Ramos (cell line): Measurements from ENCODE around the gene ACER3.
"Not testable (repeated sequence)": the region's sequence is repeated elsewhere in the genome, so short reads cannot be mapped to it uniquely, and the experiment has no call there.

Experiments
- in situ Hi-C: fragments of 300-500 bp; cut with MboI; formaldehyde crosslinking; loops from one replicate; pipeline ENCODE4 v1.14.3; 2022; ENCODE audit warnings: low sequenced_read_pairs; ENCODE audit not compliant: unreplicated experiment

ACER3 gene

DNA sequence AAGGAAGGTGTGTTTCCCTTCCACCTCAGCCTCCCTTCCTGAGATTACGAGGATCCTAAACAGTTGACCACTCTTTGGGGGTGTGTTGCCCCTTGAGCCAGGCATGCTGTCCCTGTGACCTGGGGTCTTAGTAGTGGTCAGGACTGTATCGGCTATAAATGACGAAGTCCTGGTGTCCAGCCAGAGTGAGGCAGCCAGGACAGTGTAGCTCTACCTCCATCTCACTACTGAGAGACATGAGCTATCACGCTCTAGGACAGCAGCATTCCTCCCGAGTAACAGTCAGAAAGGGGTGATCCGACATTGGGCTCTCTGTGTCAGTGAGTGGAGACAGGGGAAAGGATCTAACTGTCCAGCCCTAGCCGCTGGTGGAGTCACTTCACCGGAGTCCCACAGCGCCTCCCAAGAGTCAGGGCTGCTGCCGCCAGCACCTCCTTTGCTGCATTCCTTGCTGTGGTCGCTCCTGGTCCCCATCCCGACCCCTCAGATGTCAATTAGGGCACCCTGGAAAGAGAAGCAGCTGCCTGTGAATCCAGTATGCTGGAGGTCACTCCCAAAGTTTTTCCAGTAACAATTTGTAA, 170.2 kb downstream of the ACER3 start:
- in situ Hi-C loops: no loop called here

DNA sequence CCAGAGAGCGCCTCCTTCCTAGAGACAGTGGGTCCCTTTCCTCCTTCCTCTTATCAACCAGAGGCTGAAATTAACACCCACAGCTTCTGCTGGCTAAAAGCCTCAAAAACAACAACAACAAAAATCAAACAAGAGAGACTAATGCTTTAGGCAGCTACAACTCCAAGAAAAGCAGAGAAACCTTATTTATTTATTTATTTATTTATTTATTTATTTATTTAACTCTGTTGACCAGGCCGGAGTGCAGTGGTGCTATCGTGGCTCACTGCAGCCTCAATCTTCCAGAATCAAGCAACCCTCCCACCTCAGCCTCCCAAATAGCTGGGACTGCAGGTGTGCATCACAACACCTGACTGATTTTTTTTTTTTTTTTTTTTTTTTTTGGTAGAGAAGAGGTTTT, 170.9 kb downstream of the ACER3 start:
- in situ Hi-C loops: no loop called here

DNA sequence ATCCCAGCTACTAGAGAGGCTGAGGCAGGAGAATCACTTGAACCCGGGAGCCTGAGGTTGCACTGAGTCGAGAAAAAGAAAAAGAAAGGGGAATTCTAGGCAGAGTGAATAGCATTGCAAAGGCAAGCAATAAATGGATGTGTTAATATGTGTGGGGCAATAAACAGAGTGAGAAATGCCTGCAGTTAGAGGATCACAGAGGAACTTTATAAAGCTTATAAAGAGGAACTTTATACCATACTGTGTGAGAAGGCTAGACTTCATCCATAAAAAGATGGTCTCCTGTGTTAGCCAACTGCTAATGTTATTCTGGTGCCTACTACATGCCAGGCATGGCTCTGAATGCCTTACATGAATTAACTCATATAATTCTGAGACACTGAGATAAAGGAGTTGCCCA, 174.3 kb downstream of the ACER3 start:
- in situ Hi-C loops: no loop called here

DNA sequence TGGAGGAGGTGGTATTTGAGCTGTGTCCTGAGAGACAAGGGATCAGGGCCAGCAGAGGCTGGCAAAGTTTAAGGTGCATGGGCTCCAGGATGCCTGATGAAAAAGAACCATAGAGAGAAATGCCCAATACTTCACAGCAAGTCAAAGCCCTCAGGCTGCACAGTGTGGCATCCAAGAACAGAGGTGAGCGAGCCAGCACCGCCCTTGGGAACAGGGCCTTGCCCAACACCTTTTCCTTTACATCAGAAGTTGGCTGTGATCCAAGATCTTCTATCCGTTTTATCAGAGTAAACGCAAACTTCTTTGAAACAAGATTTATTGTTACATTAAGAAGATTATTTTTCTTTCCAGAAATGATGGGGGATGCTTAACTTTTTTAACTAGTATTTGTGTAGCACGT, 174.9 kb downstream of the ACER3 start:
- in situ Hi-C loops: no loop called here

DNA sequence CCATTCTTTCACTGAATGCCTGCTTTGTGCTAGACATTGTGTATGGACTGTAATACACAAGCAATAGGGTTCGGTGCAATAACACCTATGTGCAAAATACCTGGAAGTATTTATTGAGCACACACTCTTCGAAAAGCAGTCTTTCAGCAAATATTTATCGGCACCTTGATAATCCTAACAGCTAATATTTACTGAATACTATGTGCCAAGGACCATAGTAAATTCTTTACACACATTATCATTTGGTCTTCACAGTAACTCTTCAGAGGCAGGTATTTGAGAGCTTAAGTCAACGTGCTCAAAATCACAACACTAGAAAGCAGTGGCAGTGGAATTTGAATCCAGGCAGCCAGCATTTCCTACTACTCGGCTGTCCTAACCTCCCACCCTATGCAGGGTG, 175.7 kb downstream of the ACER3 start:
- in situ Hi-C loops: no loop called here

DNA sequence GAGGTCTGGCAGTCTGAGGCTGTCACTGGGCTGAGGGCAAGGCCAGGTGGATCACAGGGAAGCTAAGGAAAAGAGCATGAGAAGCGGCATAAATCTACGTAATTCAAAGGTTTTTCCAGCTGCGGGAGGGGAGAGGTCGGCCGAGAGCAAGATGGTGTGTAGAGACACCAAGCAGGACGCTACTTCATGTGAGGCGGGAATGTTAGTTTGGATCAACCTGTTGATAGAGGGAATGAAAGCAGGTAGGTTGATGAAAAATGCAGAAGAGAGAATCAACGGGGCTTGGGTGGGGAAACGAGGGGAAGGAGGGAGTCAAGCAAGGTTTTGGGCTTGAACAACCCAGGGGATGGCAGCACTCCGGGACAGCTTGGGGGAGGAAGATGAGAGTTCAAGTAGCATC, 176.3 kb downstream of the ACER3 start:
- in situ Hi-C loops: no loop called here

DNA sequence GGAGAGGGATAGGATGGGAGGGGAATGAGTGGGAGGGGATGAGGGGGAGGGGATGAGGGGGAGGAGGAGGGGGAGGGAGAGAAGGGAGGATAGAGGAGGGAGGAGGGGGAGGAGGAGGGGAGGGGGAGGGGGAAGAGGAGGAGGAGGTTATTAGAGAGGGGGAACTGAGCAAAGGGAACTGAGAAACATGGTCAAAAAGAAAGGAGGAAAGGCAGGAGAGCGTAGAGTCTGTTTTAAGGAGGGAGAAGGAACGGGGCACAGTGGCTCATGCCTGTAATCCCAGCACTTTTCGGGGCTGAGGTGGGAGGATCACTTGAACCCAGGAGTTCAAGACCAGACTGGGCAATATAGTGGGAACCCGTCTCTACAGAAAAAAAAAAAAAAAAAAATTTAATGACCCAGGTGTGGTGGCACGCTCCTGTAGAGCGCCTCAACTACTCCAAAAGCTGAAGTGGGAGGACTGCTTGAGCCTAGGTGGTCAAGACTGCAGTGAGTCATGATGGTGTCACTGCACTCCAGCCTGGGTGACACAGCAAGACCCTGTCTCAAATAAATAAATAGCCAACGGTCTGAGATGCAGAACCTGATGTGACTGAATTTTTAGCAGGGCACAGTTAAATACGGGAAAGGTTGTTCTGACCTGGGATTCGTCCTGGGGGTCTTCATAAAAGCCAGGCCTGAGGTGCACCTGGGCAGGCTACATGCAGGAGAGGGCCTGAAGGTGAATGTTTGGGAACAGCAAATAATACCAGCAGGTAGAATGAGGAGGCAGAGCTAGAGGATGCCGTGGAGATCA, 177.5 kb downstream of the ACER3 start:
- in situ Hi-C loops: no loop called here

DNA sequence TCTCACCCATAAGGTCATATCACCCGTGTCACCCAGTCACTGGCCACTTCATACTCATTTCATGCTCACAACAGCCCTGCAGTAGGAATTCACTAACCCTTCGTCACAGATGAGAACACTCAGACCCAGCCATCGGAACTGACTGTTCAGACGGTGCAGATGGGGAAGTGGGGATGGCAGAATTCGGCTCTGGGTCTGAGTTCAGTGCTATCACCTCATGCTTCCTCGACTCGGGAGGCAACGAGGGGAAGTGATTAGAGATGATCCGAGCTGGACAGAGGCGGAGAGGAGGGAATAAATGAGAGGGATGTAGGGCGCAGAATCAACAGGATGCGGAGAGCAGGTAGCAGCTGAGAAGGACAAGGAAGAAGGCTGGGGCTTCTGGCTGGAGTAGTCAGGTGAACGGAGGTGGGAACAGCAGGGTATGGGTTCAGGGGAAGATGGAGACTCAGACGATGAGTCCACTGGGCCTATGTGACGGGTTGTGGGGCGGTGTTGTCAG, 178.2 kb downstream of the ACER3 start:
- in situ Hi-C loops: no loop called here

DNA sequence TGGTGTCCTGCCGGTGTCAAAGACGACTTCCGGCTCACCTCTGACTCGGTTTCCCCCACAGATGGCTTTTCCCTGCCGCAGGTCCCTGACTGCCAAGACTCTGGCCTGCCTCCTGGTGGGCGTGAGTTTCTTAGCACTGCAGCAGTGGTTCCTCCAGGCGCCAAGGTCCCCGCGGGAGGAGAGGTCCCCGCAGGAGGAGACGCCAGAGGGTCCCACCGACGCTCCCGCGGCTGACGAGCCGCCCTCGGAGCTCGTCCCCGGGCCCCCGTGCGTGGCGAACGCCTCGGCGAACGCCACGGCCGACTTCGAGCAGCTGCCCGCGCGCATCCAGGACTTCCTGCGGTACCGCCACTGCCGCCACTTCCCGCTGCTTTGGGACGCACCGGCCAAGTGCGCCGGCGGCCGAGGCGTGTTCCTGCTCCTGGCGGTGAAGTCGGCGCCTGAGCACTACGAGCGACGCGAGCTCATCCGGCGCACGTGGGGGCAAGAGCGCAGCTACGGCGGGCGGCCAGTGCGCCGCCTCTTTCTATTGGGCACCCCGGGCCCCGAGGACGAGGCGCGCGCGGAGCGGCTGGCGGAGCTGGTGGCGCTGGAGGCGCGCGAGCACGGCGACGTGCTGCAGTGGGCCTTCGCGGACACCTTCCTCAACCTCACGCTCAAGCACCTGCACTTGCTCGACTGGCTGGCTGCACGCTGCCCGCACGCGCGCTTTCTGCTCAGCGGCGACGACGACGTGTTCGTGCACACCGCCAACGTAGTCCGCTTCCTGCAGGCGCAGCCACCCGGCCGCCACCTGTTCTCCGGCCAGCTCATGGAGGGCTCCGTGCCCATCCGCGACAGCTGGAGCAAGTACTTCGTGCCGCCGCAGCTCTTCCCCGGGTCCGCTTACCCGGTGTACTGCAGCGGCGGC, 179.0 kb downstream of the ACER3 start:
- in situ Hi-C loops: loop anchor here (5.0 kb wide), 1 partner anchor 53 kb away; no protein-coding TSS in a partner anchor

DNA sequence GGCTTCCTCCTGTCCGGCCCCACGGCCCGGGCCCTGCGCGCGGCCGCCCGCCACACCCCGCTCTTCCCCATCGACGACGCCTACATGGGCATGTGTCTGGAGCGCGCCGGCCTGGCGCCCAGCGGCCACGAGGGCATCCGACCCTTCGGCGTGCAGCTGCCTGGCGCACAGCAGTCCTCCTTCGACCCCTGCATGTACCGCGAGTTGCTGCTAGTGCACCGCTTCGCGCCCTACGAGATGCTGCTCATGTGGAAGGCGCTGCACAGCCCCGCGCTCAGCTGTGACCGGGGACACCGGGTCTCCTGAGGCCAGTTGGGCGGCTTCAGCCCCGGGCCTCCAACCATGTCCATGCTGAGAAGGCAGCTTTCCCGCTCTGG, 179.7 kb downstream of the ACER3 start:
- in situ Hi-C loops: loop anchor here (5.0 kb wide), 1 partner anchor 52 kb away; no protein-coding TSS in a partner anchor

DNA sequence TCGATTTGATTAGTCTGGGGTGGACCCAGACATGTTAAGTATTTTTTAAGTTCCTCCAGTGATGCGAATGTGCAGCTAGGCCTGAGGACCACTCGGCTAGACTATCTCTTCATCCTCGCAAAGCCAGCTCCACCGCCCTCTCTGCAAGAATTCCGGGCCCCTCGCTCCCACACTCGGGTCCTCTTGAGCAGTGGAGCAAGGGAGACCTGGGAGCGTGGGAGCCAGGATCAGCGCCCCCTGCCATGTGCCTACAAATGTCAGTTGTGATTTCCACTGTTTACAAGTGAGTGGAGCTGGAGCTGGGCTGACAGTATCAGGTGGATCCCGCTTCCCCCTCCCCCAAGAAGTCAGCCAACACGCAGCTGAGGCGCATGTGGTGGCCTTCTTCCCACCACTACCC, 180.2 kb downstream of the ACER3 start:
- in situ Hi-C loops: loop anchor here (5.0 kb wide), 1 partner anchor 51 kb away; no protein-coding TSS in a partner anchor

DNA sequence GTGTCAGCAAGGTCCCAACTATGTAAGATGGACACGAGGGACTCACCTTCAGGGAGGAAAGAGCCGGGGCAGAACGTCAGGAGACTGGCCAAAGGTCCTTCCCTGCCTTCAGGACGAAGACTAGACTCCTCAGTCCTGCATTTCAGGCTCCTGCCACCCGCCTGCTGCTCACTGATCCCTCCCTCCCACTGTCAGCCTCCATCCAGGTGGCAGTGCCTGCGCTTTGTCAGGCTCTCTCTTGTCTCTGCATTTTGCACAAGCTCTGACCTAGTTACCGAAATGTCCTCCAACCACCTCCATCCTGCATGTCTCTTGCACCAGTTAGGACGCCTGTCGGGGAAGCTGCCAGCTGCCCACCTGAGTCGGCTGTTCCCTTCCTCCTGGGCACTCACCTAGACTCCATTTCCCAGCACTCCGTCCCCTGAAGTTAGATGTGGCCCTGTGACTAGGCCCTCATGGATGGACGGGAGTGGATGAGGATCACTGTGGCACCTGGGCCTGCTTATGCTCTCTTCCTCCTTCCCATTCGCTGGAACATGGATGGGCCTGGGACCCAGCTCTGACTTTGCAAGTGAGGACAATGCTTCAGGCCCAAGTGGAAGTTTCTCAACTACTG, 181.5 kb downstream of the ACER3 start:
- in situ Hi-C loops: loop anchor here (5.0 kb wide), 1 partner anchor 50 kb away; no protein-coding TSS in a partner anchor

DNA sequence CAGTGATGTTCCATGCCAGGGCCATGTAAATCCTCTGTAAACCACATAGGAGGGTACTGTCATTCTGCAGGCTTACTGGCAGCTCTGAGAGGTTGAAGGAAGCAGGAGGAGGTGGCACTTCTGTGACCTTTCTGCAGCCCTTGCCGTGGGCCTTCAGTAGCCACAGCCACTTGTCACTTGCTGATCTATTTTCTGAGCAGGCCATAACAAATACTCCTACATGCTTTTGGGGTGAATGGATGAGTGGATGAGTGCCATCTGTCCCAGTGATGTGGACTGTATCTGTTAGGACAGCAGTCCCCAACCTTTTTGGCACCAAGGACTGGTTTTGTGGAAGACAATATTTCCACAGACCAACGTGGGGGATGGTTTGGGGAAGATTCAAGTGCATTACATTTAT, 183.6 kb downstream of the ACER3 start:
- in situ Hi-C loops: loop anchor here (5.0 kb wide), 1 partner anchor 48 kb away; no protein-coding TSS in a partner anchor

DNA sequence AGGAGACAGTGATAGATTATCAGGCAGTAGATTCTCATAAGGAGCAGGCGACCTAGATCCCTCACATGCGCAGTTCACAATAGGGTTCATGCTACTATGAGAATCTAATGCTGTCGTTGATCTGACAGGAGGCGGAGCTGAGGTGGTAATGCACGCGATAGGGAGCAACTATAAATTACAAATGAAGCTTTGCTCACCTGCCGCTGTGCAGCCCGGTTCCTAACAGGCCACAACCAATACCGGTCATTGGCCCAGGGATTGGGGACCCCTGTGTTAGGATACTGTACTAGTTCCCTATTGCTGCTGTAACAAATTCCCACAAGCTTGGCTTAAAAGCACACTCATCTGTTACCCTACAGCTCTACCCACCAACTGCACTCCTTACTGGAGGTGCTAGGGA, 184.2 kb downstream of the ACER3 start:
- in situ Hi-C loops: loop anchor here (5.0 kb wide), 1 partner anchor 47 kb away; no protein-coding TSS in a partner anchor

DNA sequence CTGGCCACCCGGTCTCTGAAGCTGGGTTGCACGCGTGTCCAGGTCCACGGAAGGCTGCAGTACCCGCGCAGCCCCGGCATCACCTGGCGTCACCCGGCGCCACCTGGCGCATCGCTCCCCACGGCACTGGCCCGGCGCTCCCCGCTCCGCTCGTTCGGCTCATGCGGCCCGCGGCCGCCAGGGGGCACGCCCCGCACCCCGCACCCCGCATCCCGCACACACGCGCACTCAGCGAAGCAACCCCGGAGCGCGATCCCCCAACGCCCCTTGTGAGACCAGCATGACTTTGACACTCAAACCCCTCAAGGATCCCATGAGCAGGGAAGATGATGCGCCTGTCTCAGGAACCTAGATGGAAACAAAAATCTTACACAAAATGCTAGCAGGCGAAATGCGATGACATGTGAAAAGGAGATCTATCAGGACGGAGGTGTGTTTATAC, 185.4 kb downstream of the ACER3 start:
- in situ Hi-C loops: no loop called here

DNA sequence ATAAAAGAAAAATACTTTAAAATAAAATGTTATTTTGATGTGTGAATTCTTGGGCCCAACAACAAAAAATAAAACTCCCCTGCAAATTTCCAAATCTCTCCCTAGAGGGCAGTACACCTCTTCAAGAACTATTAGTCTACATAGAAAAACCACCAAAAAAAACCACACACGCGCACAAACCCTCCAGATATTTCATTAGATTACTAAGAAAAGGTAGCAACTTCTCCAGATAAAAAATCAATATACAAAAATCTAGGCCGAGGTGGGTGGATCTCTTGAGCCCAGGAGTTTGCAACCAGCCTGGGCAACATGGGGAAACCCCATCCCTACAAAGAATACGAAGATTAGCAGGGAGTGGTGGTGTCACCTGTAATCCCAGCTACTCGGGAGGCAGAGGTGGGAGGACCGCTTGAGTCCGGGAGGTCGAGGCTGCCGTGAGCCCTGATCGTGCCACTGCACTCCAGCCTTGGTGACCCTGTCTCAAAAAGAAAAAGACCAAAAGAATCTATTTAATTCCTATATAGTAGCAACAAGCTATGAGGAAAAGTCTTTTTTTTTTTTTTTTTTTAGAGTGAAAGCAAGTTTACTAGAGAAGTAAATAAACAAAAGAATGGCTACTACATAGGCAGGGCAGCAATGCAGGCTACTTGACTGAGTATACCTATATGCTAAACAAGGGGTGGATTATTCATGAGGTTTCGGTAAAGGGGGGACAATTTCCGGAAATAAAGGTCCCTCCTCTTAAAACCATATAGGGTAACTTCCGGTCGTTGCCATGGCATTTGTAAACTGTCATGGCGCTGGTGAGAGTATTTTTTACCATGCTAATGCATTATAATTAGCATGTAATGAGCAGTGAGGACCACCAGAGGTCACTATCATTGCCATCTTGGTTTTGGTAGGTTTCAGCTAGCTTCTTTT, 186.5 kb downstream of the ACER3 start:
- in situ Hi-C loops: no loop called here

DNA sequence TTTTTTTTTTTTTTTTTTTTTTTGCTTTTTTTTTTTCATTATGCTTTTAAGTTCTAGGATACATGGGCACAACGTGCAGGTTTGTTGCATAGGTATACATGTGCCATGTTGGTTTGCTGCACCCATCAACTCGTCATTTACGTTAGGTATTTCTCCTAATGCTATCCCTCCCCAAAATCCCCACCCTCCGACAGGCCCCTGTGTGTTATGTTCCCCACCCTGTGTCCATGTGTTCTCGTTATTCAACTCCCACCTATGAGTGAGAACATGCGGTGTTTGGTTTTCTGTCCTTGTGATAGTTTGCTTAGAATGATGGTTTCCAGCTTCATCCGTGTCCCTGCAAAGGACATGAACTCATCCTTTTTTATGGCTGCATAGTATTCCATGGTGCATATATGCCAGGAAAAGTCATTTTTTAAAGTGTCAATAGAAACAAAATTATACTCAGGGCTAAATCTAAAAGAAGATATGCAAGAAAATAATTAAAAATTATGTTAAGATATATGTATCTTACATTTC, 187.3 kb downstream of the ACER3 start:
- in situ Hi-C loops: not testable (repeated sequence)

DNA sequence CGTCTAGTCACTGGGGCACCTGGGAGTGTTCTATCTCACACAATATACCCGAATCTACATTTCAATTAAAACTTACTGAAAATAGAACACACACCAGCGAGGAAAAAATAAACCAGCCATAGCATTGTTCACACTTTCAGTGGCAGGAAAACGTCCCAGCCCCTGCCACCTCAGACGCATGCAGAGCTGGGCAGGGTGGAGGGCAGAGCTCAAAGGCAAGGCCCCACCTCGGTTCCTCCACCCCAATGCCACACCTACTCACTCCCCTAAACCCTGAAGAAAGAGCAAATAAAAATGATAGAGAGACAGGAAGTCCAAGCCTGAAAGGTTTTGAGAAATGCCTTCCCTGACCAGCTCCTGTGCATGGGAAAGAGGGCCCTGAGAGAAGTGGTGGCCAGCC, 188.3 kb downstream of the ACER3 start:
- in situ Hi-C loops: no loop called here

DNA sequence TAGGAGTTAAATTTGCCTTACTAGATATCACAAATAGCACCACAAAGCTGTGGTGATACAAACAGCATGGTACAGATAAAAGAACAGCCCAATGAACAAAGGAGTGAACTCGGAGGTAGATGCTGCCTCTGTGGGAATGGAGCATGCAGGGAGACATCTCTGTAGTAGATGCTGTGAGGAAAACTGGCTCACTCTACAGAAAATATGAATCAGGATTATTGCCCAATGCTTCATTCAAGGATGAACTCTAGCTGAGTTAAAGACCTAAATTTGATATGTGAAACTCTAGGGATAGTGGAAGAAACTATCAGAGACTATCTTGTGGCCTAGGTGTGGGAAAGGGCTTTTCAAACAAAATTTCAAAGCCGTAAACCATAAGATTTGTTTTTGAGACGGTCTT, 190.8 kb downstream of the ACER3 start:
- in situ Hi-C loops: no loop called here
